ENCODE results near the gene TPTE.
"Not testable (repeated sequence)": the region's sequence is repeated elsewhere in the genome, so short reads cannot be mapped to it uniquely, and the experiment has no call there.

- not testable (repeated sequence) for TF ChIP-seq CTCF (IDR thresholded peaks at IDR 0.05); EZH2 (IDR thresholded peaks at IDR 0.05; ENCODE audit: borderline replicate concordance, insufficient read depth, low read depth, low read length, poor library complexity, severe bottlenecking)
Observed at GRCh38 chr21:10570803-10571202, 49.4 kb downstream of the TPTE start.
